GM18907 (cell line): ENCODE measurements around the gene DGKI.
A peak's percentile ranks its signal among the peaks of the same experiment; 100 is the strongest.

Experiments used
- ATAC-seq: cut with Tn5 transposase; IDR thresholded peaks from one replicate; pipeline ENCODE4 v1.9.1; 2021; ENCODE audit warnings: mild to moderate bottlenecking, moderate library complexity; ENCODE audit not compliant: unreplicated experiment

The DGKI gene

GRCh38 chr7:137846827-137847567, at the start of gene DGKI:
DGKI (minus strand) TSS chr7:137846974.
- peak; percentile 49 for ATAC-seq

DNA sequence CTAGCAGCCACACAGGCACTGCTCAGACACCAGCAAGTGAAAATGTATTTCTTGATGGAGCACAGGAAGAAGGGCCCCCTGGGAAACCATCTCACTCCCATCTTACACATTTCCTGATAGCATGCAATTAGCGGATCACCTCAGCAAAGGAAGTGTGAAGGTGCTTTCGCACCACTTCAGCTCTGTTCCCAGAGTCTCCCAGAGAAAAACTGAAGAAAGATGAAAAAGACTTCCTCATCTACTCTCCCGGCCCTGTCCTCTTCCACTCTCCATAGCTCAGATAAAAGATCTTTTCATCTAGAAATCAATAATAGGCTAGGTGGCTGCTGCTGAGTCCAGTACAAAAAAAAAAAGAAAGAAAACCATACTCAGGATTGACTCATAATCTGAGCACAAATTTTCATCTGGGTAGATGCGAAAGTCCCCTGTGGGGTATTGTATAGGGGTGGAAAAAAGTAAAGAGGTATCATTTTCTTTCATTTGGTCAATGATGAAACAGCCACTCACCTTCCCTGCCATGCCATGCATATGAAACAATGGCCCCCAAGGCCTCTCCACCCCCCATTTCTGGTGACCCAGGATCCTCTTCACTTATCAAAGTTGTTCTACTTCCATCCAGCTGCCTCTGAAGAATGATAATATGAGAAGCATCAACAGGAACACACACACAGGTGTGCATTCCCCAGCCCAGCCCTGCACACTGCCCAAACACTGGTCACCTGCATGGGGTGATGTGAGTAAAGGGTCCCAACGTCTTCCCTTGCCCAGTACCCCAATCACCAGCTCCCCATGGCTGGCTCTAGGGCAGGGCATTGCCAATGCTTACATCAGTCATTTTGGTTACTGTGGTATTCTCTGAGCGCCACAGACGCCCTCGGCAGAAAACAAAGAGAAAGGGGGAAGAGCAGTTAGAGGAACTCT, 48.8 kb upstream of the DGKI start:
- peak; percentile 80 for ATAC-seq

DNA sequence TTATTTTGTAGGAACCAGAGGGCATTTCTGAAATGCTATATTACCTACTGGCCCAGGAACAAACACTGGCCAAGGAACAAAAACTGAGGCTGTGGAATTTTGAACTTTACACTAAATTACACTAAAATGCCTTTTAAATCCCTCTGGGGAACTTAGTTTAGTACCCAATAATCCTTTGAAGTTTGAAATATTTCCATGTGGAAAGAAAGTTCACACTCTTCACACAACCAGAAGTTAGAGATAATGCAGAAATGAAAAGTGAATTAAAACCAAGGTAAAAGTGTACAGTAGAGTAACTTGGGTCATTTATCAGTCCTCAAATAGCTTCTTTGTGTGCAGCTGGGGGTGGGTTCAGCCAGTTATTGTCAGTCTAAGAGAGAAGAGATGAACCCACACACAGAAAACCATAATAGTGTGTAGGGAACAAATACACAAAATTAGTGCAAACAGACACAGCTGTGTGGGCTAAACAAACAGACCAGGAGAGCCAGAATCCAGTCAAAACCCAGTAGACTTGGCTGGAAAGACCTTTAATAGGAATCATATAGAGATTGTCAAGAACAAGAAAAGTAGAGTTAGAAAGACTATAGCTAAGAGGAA, 46.5 kb upstream of the DGKI start:
- no peak for ATAC-seq

- ATAC-seq: no peak
Measured at GRCh38 chr7:137891016-137891655, 44.4 kb upstream of the DGKI start.

DNA sequence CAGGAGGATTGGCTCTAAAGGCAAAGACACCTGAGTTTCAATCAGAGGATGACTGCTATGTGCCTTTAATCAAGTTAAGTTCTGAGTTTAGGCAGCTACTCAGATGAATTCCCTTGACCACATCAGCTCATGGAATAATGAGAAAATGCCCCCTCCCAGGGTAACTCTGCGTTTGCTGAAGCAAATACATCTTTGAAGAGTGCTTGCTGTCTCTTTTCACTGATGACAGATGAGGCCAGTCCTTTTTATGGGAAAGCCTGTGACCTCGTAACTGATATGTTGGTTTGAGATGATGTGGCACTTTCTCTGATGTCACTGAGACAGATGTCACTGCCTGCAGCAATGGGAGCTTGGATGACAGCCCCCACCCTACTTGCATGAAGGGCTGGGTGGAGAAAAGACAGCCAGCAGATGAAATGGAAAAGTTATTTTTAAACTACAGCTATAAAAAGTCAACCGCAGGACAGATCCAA, 43.7 kb upstream of the DGKI start:
- no peak for ATAC-seq

- no peak for ATAC-seq
Measured at GRCh38 chr7:137888241-137888640, 41.5 kb upstream of the DGKI start.

DNA sequence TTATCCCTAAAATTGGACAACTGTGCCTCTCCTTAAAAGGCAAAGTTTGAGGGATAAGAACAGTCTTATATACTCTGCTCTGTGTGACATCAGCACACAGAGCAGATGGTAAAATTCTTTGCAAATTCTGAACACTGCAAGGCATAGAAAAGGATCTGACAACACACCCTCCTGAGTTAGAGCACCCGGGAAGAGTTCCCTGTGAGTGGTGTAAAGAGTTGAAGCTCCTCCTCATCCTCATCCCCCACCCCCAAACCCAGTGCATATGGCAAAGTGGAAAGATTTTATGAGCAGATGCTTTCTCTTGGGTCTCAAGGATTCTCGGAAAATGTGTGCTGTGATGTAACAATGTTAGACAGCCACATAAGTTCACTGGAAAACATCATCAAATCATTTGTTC, 40.0 kb upstream of the DGKI start:
- no peak for ATAC-seq

- no peak for ATAC-seq
Measured at GRCh38 chr7:137886281-137886680, 39.5 kb upstream of the DGKI start.

DNA sequence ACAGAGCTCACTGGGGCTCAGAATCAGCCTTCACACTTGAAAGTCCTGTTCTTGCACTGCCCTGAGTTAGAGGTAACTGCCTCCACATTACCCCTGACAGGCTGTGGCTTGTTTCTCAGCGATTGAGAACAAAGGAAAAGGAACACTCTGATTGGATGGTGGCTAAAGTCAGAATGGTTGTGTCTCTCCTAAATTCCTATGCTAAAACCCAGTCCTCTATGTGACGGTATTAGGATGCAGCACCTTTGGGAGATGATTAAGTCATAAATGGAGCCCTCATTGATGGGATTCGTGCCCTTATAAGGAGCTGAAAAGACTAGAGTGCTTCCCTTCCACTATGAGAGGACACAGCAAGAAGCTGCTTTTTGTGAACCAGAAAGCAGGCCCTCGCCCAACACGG, 38.9 kb upstream of the DGKI start:
- ATAC-seq: no peak

DNA sequence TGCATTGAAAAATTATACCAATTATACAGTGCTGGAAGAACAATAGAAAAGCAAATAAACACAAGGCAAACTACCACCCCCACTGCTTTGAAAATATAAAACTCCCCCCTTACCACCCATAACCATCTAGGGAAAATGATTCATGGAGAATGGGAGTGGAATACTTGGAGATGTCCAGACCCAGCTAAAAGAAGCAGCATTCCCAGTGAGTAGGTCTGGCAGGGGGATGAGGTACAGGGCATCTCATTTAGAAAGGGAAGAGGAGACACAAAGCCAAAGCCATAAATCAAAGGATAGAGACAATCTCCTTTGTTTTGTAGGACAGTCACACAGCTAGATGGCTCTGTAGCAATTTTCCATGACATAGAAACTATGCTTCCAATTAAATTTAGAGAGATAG, 36.0 kb upstream of the DGKI start:
- no peak for ATAC-seq

GRCh38 chr7:137882261-137882668, 35.5 kb upstream of the DGKI start:
- peak; percentile 97 for ATAC-seq

DNA sequence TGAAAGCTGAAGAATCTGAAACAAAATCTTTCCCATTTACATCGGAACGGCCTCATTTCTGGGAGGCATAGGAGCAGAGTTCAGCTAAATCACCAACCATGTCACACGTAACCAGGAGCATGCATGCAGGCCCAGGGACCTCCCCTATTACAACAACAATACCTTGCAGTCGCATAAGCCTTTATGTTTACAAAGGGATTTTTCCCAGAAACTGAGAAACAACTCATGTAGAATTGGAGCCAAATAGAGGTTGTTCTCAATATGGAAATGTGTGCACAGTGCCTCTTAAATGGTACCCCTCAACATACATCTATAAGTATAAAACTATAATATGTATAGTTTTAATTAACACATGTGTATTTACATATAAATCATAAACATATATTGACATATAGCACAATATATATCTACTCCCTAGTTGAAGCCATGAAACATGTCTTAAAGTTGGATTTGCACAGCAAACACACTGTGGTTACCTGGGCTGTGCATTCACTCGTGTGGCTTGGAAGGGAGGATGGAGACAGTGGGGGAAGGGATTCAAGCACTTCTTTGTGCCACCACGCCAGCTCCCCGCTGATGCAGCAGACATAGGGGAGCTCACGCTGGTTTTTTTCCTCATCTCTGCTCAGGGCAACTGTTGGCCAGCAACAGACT, 35.0 kb upstream of the DGKI start:
- peak; percentile 27 for ATAC-seq

GRCh38 chr7:137880432-137880831, 33.7 kb upstream of the DGKI start:
- no peak for ATAC-seq

- ATAC-seq: peak; percentile 39
Measured at GRCh38 chr7:137879357-137880158, 32.8 kb upstream of the DGKI start.

DNA sequence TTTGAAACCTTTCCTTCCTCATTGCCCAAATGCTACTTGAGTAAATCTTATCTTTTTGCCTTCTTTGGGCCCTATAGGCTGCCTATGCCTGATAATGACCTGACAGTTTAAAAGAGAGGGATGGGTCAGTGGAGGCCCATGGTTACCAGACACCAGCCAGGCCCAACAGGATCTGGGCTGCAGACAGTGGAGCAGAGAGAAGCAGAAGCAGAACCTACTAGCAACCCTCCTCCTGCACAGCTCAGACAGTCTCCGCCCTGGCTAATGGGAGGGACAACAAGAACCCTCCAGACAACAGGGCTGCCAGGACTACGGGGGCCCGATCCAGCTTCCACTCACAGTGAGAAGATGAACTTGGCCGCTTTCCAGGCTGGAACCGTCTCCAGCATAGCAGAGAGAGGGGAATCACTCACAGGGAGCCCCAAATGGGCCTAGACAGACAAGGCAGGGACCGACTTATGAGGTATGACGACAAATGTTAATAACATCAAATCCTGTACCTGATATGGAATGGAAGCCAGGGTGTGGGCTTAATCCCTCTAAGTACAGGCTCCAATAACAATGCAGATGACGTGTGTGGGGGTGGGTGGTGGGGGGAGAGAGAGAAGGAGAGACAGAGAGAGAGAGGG, 31.7 kb upstream of the DGKI start:
- no peak for ATAC-seq

DNA sequence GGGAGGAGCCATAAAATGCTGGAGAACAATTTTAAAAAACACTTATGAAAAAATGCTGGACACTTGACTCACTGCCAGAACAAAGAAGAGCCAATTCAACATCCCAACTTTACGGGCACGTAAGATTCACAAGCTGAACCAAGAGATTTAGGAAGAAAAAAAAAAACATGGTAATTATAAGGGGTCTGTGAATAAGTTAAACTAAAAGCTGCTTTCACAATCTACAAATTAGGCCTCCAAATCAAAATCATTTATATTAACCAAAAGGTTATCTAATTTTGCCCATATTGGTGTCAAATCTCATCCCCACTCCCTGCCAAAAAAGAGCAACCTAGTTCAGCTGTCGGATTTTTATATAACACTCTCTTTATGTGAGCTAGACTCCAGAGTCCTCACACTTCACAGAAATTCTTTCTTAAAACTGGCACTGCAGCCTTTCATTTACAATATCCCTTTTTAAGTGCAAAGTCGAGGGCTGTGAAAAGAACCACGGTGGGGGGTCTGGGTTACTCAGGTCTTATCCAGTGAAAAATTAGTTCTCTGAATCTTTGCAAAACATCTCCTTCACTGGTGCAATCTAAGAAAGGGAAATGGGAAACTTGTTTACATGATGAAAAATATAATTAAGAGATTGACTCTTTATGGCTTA, 30.4 kb upstream of the DGKI start:
- no peak for ATAC-seq

DNA sequence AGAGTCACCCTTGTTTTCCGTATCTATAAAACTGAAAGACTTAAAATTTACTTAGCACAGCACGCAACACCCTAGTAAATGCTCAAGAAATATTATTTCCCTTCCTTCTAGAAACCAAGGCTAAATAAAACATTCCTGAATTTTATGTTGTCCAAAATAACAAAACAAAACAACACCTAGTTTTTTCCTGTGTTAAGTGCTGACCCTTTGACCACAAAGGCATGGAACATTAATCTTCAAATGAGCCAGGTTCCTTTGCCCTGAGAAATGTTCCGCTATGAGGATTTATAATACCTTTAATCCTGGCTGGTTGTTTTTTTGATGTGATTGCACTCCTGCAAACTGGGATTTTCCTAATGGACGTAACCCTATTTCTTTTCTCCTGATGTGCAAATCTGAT, 29.0 kb upstream of the DGKI start:
- no peak for ATAC-seq

GRCh38 chr7:137873979-137874777, 27.4 kb upstream of the DGKI start:
- no peak for ATAC-seq
